A673 (cell line): ENCODE results near the gene STARD9. TPM values are rescaled to one million over a fixed set of nuclear protein-coding genes. Genes with fewer than 3 reads are reported as not detected.

Source experiments
- BruUV-seq: library from RNA; stranded (reverse); fragments of 400-500 nt; replicated peaks from 2 replicates; lab custom pipeline; 2021; lab: Mats Ljungman, UMichigan
- CTCF ChIA-PET: fragments of 300-600 bp; sonication (Branson Sonifier 250); formaldehyde crosslinking; loops from one replicate; lab custom pipeline; 2022; ENCODE audit warnings: antibody characterized with exemption; lab: Charles Lee
- POLR2A ChIA-PET: fragments of 300-600 bp; sonication (Branson Sonifier 250); formaldehyde crosslinking; loops from one replicate; lab custom pipeline; 2022; ENCODE audit warnings: antibody characterized with exemption; ENCODE audit not compliant: low non-redundant PET; lab: Charles Lee
- DNase-seq: peaks from one replicate; pipeline ENCODE4 v3.0.0-alpha.2; 2015; ENCODE audit warnings: low spot score
- H3K27ac ChIP-seq: fragments of 200-600 bp; sonication (generic); 2 replicates; pipeline ENCODE4 v1.5.1; 2016; ENCODE audit warnings: mixed run types, low read depth, mild to moderate bottlenecking, mixed read lengths, antibody characterized with exemption, low read length; ENCODE audit not compliant: poor library complexity, severe bottlenecking
- H3K27me3 ChIP-seq: fragments of 200-600 bp; sonication (generic); replicated peaks from 2 replicates; pipeline ENCODE4 v1.6.1; 2017; ENCODE audit warnings: mixed run types, low read depth, mild to moderate bottlenecking, mixed read lengths, antibody characterized with exemption, low read length; ENCODE audit not compliant: insufficient read depth, poor library complexity
- H3K36me3 ChIP-seq: fragments of 200-600 bp; sonication (generic); 2 replicates; pipeline ENCODE4 v1.6.1; 2016; ENCODE audit warnings: mixed run types, mild to moderate bottlenecking, mixed read lengths, antibody characterized with exemption, low read length; ENCODE audit not compliant: insufficient read depth, poor library complexity, severe bottlenecking
- H3K4me1 ChIP-seq: fragments of 200-600 bp; sonication (generic); 2 replicates; pipeline ENCODE4 v1.6.1; 2017; ENCODE audit warnings: mixed run types, mild to moderate bottlenecking, mixed read lengths, antibody characterized with exemption, low read length; ENCODE audit not compliant: insufficient read depth, poor library complexity, severe bottlenecking
- H3K4me3 ChIP-seq: fragments of 200-600 bp; sonication (generic); 2 replicates; pipeline ENCODE4 v1.5.1; 2016; ENCODE audit warnings: low read depth, mixed run types, mild to moderate bottlenecking, mixed read lengths, low read length; ENCODE audit not compliant: poor library complexity, severe bottlenecking
- H3K9me3 ChIP-seq: fragments of 200-600 bp; sonication (generic); 2 replicates; pipeline ENCODE4 v1.6.1; 2016; ENCODE audit warnings: mixed run types, low read depth, mild to moderate bottlenecking, mixed read lengths, antibody characterized with exemption, low read length; ENCODE audit not compliant: poor library complexity, severe bottlenecking
- EZH2 ChIP-seq: fragments of 200-600 bp; sonication (generic); IDR thresholded peaks from 2 replicates; pipeline ENCODE4 v1.6.1; 2017; ENCODE audit warnings: borderline replicate concordance, low read depth, mild to moderate bottlenecking, mixed read lengths, antibody characterized with exemption, low read length; ENCODE audit not compliant: poor library complexity, severe bottlenecking
- intact Hi-C: fragments of 100-400 bp; cut with micrococcal nuclease; formaldehyde crosslinking; loops from one replicate; pipeline ENCODE4 v1.10.0; 2022; ENCODE audit not compliant: unreplicated experiment
- total RNA-seq: library from RNA; stranded (reverse); gene quantifications from 2 replicates; pipeline ENCODE4 v1.2.3, GENCODE V29; 2021
- TF ChIP-seq, protein P1 (sequence below): fragments of 300-800, 200-600 bp; sonication (generic); conservative IDR thresholded peaks from 2 replicates; pipeline ENCODE4 v1.5.1; 2017; ENCODE audit warnings: low read depth, mild to moderate bottlenecking, antibody characterized with exemption, low read length, moderate library complexity, mixed read lengths

The STARD9 gene
- total RNA-seq, 1 experiment from 2014 or later, result 12.0 TPM

GRCh38 chr15:42711746-42712145, 136.3 kb downstream of the STARD9 start:
- Histone ChIP-seq H3K27me3 (no peaks in the 10 kb centered on the region), H3K9me3 (no peaks in the 10 kb centered on the region), H3K36me3 (peaks cover 3% of the 10 kb centered on the region), H3K4me3 (no peak overlapping the region), H3K27ac (no peak overlapping the region), H3K4me1 (no peaks in the 10 kb centered on the region)
- CTCF ChIA-PET, result no interaction called here
- no TSS peak for BruUV-seq
- DNase-seq, result no peak
- TF ChIP-seq, protein P1, sequence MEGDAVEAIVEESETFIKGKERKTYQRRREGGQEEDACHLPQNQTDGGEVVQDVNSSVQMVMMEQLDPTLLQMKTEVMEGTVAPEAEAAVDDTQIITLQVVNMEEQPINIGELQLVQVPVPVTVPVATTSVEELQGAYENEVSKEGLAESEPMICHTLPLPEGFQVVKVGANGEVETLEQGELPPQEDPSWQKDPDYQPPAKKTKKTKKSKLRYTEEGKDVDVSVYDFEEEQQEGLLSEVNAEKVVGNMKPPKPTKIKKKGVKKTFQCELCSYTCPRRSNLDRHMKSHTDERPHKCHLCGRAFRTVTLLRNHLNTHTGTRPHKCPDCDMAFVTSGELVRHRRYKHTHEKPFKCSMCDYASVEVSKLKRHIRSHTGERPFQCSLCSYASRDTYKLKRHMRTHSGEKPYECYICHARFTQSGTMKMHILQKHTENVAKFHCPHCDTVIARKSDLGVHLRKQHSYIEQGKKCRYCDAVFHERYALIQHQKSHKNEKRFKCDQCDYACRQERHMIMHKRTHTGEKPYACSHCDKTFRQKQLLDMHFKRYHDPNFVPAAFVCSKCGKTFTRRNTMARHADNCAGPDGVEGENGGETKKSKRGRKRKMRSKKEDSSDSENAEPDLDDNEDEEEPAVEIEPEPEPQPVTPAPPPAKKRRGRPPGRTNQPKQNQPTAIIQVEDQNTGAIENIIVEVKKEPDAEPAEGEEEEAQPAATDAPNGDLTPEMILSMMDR, result no peak
- TF ChIP-seq EZH2, result no peak
- intact Hi-C loops, result no loop called here
- POLR2A ChIA-PET, result no interaction called here

DNA sequence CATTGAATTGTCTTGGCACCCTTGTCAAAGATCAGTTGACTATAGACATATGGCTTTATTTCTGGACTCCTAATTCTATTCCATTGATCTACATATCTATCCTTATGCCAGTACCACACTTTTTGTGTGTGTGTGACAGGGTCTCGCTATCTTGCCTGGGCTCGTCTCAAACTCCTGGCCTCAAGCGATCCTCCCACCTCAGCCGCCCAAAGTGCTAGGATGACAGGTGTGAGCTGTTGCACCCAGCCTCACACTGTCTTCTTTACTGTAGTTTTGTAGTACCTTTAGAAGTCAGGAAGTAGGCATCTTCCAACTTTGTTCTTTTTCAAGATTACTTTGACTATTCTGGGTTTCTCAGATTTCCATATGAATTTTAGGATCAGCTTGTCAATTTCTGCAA, 137.2 kb downstream of the STARD9 start:
- Histone ChIP-seq H3K27me3 (no peaks in the 10 kb centered on the region), H3K36me3 (peaks cover 3% of the 10 kb centered on the region), H3K4me3 (no peak overlapping the region), H3K4me1 (no peaks in the 10 kb centered on the region), H3K27ac (no peak overlapping the region), H3K9me3 (no peaks in the 10 kb centered on the region)
- no TSS peak for BruUV-seq
- CTCF ChIA-PET, result no interaction called here
- POLR2A ChIA-PET, result no interaction called here
- no peak for DNase-seq
- intact Hi-C loops, result no loop called here
- TF ChIP-seq EZH2, result no peak
- TF ChIP-seq, protein P1, result no peak

GRCh38 chr15:42716125-42716524, 140.7 kb downstream of the STARD9 start:
- no peak for DNase-seq
- no peak overlapping the region for H3K4me3 ChIP-seq
- H3K9me3 ChIP-seq, result no peaks in the 10 kb centered on the region
- H3K27me3 ChIP-seq, result no peaks in the 10 kb centered on the region
- CTCF ChIA-PET, result no interaction called here
- intact Hi-C loops, result no loop called here
- TF ChIP-seq, protein P1, result no peak
- no peak for TF ChIP-seq EZH2
- no TSS peak for BruUV-seq
- no peak overlapping the region for H3K27ac ChIP-seq
- no peaks in the 10 kb centered on the region for H3K4me1 ChIP-seq
- POLR2A ChIA-PET, result no interaction called here
- H3K36me3 ChIP-seq, result peaks cover 3% of the 10 kb centered on the region
